ENCODE measurements around the gene MTG2. TPM values are rescaled to one million over a fixed set of nuclear protein-coding genes. Genes with fewer than 3 reads are reported as not detected.
A peak's percentile ranks its signal among the peaks of the same experiment; 100 is the strongest.

Gene MTG2, protein sequence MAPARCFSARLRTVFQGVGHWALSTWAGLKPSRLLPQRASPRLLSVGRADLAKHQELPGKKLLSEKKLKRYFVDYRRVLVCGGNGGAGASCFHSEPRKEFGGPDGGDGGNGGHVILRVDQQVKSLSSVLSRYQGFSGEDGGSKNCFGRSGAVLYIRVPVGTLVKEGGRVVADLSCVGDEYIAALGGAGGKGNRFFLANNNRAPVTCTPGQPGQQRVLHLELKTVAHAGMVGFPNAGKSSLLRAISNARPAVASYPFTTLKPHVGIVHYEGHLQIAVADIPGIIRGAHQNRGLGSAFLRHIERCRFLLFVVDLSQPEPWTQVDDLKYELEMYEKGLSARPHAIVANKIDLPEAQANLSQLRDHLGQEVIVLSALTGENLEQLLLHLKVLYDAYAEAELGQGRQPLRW
- 13.3 TPM for total RNA-seq

DNA sequence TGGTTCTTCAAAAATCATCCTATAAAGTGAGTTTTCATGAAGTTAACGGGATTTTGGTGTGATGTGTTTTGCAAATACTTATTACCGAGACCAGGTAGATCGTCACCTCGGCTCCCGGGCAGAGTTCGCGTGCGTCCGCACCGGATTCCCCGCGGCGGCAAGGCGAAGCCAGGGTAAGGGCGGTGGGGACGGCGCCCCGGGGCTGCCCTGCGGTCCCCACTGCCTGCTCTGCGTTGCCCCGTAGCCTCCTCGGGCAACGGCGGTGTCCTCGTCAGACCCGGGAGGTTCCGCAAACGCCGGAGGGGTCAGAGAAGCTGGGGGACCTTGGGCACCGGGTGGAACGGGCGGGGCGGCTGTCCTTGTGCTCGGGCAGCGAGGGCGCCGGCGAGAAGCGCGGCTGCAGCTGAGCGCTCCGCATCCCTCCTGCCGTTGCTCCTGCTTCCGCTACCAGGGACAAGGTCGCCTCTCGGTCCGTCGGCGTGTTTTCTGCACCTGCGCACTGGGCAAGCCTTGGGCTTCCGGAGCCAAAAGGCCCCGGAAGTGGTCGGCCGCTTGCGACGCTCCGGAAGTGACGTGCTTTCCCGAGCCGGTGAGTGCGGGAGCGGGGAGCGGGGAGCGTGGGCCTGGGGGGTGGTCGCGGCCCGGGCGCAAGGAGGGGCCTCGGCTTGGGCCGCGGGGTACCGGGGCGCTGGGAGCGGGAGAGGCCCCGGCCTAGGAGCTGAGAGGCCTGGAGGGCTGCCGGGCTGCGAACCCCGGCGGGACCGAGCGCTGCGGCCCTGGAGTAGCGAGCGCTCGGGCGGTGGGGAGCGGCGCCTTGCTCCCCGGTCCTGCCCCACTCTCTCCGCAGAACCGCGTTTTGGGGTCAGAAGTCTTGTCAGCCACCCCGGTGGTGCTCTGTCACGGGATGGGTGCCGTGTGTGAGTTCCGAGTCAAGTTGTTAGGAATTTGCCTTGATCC lies at the start of gene MTG2:
Gene MTG2, plus strand, starts transcription at position 560 of the 957 bp plus-strand sequence. CDS start 10,393 bp downstream, outside the sequence.
- TF ChIP-seq POLR2AphosphoS5 (IDR thresholded peaks at IDR 0.05; ENCODE audit: insufficient read depth in 1 of 2, low read depth in 1 of 2) (peak; percentile 92 to 98), POLR2A (IDR thresholded peaks at IDR 0.05) (peak in 1 of 2 donors; percentile 58)
- TF ChIP-seq, protein P1, sequence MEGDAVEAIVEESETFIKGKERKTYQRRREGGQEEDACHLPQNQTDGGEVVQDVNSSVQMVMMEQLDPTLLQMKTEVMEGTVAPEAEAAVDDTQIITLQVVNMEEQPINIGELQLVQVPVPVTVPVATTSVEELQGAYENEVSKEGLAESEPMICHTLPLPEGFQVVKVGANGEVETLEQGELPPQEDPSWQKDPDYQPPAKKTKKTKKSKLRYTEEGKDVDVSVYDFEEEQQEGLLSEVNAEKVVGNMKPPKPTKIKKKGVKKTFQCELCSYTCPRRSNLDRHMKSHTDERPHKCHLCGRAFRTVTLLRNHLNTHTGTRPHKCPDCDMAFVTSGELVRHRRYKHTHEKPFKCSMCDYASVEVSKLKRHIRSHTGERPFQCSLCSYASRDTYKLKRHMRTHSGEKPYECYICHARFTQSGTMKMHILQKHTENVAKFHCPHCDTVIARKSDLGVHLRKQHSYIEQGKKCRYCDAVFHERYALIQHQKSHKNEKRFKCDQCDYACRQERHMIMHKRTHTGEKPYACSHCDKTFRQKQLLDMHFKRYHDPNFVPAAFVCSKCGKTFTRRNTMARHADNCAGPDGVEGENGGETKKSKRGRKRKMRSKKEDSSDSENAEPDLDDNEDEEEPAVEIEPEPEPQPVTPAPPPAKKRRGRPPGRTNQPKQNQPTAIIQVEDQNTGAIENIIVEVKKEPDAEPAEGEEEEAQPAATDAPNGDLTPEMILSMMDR (IDR thresholded peaks at IDR 0.05), result peak in 1 of 3 experiments; percentile 19
- H3K9me3 ChIP-seq, result no peaks in the 10 kb centered on the region
- intact Hi-C loops (cut with DNase I), result no loop called here

DNA sequence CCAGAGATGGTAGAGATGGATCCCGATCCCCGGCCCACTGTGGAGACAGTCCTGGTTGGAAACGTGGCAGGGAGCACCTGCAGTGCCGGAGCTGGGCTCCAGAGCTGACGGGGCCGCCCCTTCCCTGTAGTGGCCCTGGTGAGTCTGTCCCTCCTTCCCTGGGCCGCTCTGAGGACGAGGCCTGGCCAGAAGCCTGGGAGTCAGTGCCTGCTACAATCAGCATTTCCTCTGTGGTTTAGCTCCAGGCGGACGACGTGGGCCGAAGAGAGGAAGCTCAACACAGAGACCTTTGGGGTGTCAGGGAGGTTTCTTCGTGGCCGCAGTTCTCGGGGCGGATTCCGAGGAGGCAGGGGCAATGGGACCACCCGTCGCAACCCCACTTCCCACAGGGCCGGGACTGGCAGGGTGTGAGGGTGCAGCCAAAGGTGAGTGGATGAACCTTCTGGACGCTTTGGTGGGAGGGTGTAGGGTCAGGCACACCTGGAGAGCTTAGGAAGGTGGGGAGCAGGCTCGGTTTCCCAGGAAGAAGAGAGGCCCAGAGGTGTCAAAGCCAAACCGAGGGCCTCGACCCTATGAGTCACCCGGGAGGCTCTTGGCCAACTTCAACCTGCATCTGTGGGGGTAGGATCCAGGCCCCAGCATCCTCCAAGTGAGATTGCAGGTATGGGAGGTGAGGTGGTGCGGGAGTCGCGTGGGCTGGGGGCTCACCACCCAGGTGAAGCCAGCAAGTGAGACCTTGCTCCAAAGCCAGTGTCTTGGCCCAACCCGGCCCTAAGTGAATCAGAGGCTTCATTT lies 49.6 kb upstream of the MTG2 start:
- Histone ChIP-seq H3K27me3 (no peaks in the 10 kb centered on the region), H3K27ac (no peak overlapping the region), H3K36me3 (peaks cover 4 to 80% of the 10 kb centered on the region in 2 donors), H3K4me3 (no peak overlapping the region), H3K4me1 (peaks cover 22% of the 10 kb centered on the region), H3K9me3 (no peaks in the 10 kb centered on the region)
- DNase-seq (ENCODE audit: extremely low spot score in 2 of 2), result no peak
- intact Hi-C loops (cut with DNase I), result no loop called here
- TF ChIP-seq POLR2AphosphoS5 (IDR thresholded peaks at IDR 0.05; ENCODE audit: insufficient read depth in 1 of 2, low read depth in 1 of 2) (no peak), POLR2A (IDR thresholded peaks at IDR 0.05) (no peak)
- TF ChIP-seq, protein P1 (IDR thresholded peaks at IDR 0.05), result no peak

More for the DNA sequence above, at the start of gene MTG2:
- H3K4me3 ChIP-seq, result peak within 1 kb of the TSS; percentile 95 to 100
- no peaks in the 10 kb centered on the region for H3K36me3 ChIP-seq
- peak in 1 of 2 donors; percentile 92 for DNase-seq (ENCODE audit: extremely low spot score in 2 of 2)
- H3K27me3 ChIP-seq, result no peaks in the 10 kb centered on the region
- H3K27ac ChIP-seq, result peak within 1 kb of the TSS; percentile 93
- peaks cover 46% of the 10 kb centered on the region for H3K4me1 ChIP-seq

DNA sequence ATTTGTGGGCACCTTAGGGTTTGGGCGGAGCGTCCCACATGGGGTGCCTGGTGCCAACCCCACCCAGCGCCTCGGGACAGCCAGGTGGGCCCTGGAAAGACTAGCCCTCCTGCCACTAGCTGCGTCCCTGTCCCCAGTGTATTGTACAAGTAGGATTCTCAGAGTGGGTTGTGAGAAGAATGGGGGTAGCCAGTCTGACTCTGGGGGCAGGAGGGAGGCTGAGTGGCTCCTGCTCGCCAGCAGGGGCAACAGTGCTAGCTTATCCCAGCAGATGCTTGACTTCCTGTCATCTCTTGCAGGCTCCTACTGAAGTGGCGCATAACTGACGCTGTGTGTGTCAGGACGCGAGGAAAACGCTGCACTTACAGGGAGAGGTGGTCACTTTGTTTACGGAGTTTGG lies 49.0 kb upstream of the MTG2 start:
- no peak overlapping the region for H3K4me3 ChIP-seq
- H3K27ac ChIP-seq, result no peak overlapping the region
- DNase-seq (ENCODE audit: extremely low spot score in 2 of 2), result no peak
- TF ChIP-seq, protein P1 (IDR thresholded peaks at IDR 0.05), result no peak
- TF ChIP-seq POLR2A (IDR thresholded peaks at IDR 0.05), result no peak
- no peak for TF ChIP-seq POLR2AphosphoS5 (IDR thresholded peaks at IDR 0.05; ENCODE audit: insufficient read depth in 1 of 2, low read depth in 1 of 2)
- intact Hi-C loops (cut with DNase I), result no loop called here
- H3K36me3 ChIP-seq, result peaks cover 4 to 80% of the 10 kb centered on the region in 2 donors
- no peaks in the 10 kb centered on the region for H3K9me3 ChIP-seq
- peaks cover 22% of the 10 kb centered on the region for H3K4me1 ChIP-seq
- H3K27me3 ChIP-seq, result no peaks in the 10 kb centered on the region

DNA sequence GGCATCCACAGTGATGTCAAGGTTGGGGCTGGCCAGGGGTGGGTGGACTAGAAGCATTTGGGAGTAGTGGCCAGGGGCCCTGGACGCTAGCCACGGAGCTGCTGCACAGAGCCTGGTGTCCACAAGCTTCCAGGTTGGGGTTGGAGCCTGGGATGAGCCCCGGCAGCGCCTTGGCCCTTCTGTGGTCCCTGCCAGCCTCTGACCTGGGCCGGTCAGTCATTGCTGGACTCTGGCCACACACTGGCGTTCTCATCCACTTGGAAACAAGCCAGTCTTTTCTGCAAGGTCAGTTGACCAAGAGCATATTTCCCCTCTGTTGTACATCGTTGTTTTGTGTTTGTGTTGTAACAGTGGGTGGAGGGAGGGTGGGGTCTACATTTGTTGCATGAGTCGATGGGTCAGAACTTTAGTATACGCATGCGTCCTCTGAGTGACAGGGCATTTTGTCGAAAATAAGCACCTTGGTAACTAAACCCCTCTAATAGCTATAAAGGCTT lies 48.0 kb upstream of the MTG2 start:
- Histone ChIP-seq H3K4me1 (peaks cover 22% of the 10 kb centered on the region), H3K4me3 (no peak overlapping the region), H3K27me3 (no peaks in the 10 kb centered on the region), H3K27ac (no peak overlapping the region), H3K36me3 (peaks cover 3 to 81% of the 10 kb centered on the region in 2 donors), H3K9me3 (no peaks in the 10 kb centered on the region)
- TF ChIP-seq POLR2A (IDR thresholded peaks at IDR 0.05) (no peak), POLR2AphosphoS5 (IDR thresholded peaks at IDR 0.05; ENCODE audit: insufficient read depth in 1 of 2, low read depth in 1 of 2) (no peak)
- TF ChIP-seq, protein P1 (IDR thresholded peaks at IDR 0.05), result no peak
- no peak for DNase-seq (ENCODE audit: extremely low spot score in 2 of 2)
- intact Hi-C loops (cut with DNase I), result no loop called here
